ENCODE data around the gene ARHGEF3. TPM values are rescaled to one million over a fixed set of nuclear protein-coding genes. Genes with fewer than 3 reads are reported as not detected.
"Not testable (repeated sequence)": the region's sequence is repeated elsewhere in the genome, so short reads cannot be mapped to it uniquely, and the experiment has no call there.

ARHGEF3 gene
- total and polyA plus RNA-seq, 3 experiments from 2014 or later, result 55.1 to 110 (median 56.6) TPM

GRCh38 chr3:56707412-56707811 lies 94.3 kb downstream of the ARHGEF3 start:
- H3K36me3 ChIP-seq (ENCODE audit: insufficient read depth, low read length); H3K27ac Mint-ChIP-seq; H3K27me3 ChIP-seq (ENCODE audit: insufficient read depth, low read length, poor library complexity, severe bottlenecking); H3K27me3 Mint-ChIP-seq; H3K4me3 Mint-ChIP-seq; H3K4me3 ChIP-seq (ENCODE audit: low read length); H3K9me3 ChIP-seq (ENCODE audit: low read length); H3K9me3 Mint-ChIP-seq; H3K36me3 Mint-ChIP-seq; H3K27ac ChIP-seq (ENCODE audit: low read depth, low read length): not testable (repeated sequence)
- peaks cover 15% of the 10 kb centered on the region for H3K4me1 ChIP-seq (ENCODE audit: insufficient read depth, low read length)
- ChIA-PET POLR2A (interaction anchor here (0.7 kb wide), 1 partner anchor 93 kb away, joined by 4 read pairs; no protein-coding TSS in a partner anchor), CTCF (interaction anchor here (0.9 to 3.4 kb wide), 13 partner anchors 15 to 289 kb away, joined by 3 to 18 read pairs (median 4); partner anchors contain the start of genes ARHGEF3 and TASOR)
- H3K4me1 Mint-ChIP-seq, result peaks cover 20 to 33% (median 21%) of the 10 kb centered on the region in 3 donors
- peak in 1 of 5 donors; percentile 55 for DNase-seq

GRCh38 chr3:56706629-56707028 lies 95.1 kb downstream of the ARHGEF3 start:
- ChIA-PET POLR2A (no interaction called here), CTCF (interaction anchor here (0.6 to 7.4 kb wide), 2 partner anchors 18 to 95 kb away, joined by 3 to 144 read pairs; partner anchors contain the start of gene ARHGEF3)
- H3K9me3 ChIP-seq (ENCODE audit: low read length), result no peaks in the 10 kb centered on the region
- no peaks in the 10 kb centered on the region for H3K36me3 Mint-ChIP-seq
- H3K27ac Mint-ChIP-seq, result no peak overlapping the region
- H3K4me3 ChIP-seq (ENCODE audit: low read length), result no peak overlapping the region
- H3K36me3 ChIP-seq (ENCODE audit: insufficient read depth, low read length), result no peaks in the 10 kb centered on the region
- DNase-seq, result no peak
- peaks cover 21 to 31% (median 23%) of the 10 kb centered on the region in 3 donors for H3K4me1 Mint-ChIP-seq
- H3K27me3 ChIP-seq (ENCODE audit: insufficient read depth, low read length, poor library complexity, severe bottlenecking), result no peaks in the 10 kb centered on the region
- no peaks in the 10 kb centered on the region for H3K9me3 Mint-ChIP-seq
- H3K4me3 Mint-ChIP-seq, result no peak overlapping the region
- H3K27ac ChIP-seq (ENCODE audit: low read depth, low read length), result no peak overlapping the region
- no peaks in the 10 kb centered on the region for H3K27me3 Mint-ChIP-seq
- H3K4me1 ChIP-seq (ENCODE audit: insufficient read depth, low read length), result peaks cover 15% of the 10 kb centered on the region

GRCh38 chr3:56704706-56705105 lies 97.0 kb downstream of the ARHGEF3 start:
- H3K9me3 Mint-ChIP-seq, result no peaks in the 10 kb centered on the region
- Histone ChIP-seq H3K4me1 (ENCODE audit: insufficient read depth, low read length) (peaks cover 15% of the 10 kb centered on the region), H3K27me3 (ENCODE audit: insufficient read depth, low read length, poor library complexity, severe bottlenecking) (no peaks in the 10 kb centered on the region), H3K4me3 (ENCODE audit: low read length) (no peak overlapping the region), H3K9me3 (ENCODE audit: low read length) (no peaks in the 10 kb centered on the region), H3K27ac (ENCODE audit: low read depth, low read length) (no peak overlapping the region), H3K36me3 (ENCODE audit: insufficient read depth, low read length) (no peaks in the 10 kb centered on the region)
- H3K27ac Mint-ChIP-seq, result peak overlapping the region in 5 of 8 donors; percentile 2 to 30 (median 16)
- no peaks in the 10 kb centered on the region for H3K36me3 Mint-ChIP-seq
- no peak for DNase-seq
- peak overlapping the region in 6 of 7 donors; percentile 1 to 40 (median 10) for H3K4me3 Mint-ChIP-seq
- H3K4me1 Mint-ChIP-seq, result peaks cover 22 to 23% (median 23%) of the 10 kb centered on the region in 3 donors
- ChIA-PET CTCF (interaction anchor here (0.9 to 7.4 kb wide), 8 partner anchors 10 to 285 kb away, joined by 3 to 144 read pairs (median 4); partner anchors contain the start of gene ARHGEF3), POLR2A (interaction anchor here (0.8 to 4.1 kb wide), 3 partner anchors 86 to 218 kb away, joined by 4 to 36 read pairs (median 6); no protein-coding TSS in a partner anchor)
- peaks cover 0 to 3% of the 10 kb centered on the region in 2 donors for H3K27me3 Mint-ChIP-seq

GRCh38 chr3:56702490-56703315 lies 99.0 kb downstream of the ARHGEF3 start:
- Histone ChIP-seq H3K27me3 (ENCODE audit: insufficient read depth, low read length, poor library complexity, severe bottlenecking) (no peaks in the 10 kb centered on the region), H3K4me1 (ENCODE audit: insufficient read depth, low read length) (peaks cover 15% of the 10 kb centered on the region), H3K9me3 (ENCODE audit: low read length) (no peaks in the 10 kb centered on the region), H3K36me3 (ENCODE audit: insufficient read depth, low read length) (no peaks in the 10 kb centered on the region), H3K27ac (ENCODE audit: low read depth, low read length) (no peak overlapping the region), H3K4me3 (ENCODE audit: low read length) (no peak overlapping the region)
- H3K4me3 Mint-ChIP-seq, result no peak overlapping the region
- H3K9me3 Mint-ChIP-seq, result no peaks in the 10 kb centered on the region
- H3K36me3 Mint-ChIP-seq, result no peaks in the 10 kb centered on the region
- CTCF ChIA-PET, result interaction anchor here (0.7 to 7.4 kb wide), 20 partner anchors 9 to 304 kb away, joined by 3 to 144 read pairs (median 5); partner anchors contain the start of gene ARHGEF3
- POLR2A ChIA-PET, result interaction anchor here (0.7 to 4.1 kb wide), 4 partner anchors 20 to 286 kb away, joined by 3 to 36 read pairs (median 4); no protein-coding TSS in a partner anchor
- H3K27ac Mint-ChIP-seq, result peak overlapping the region in 1 of 8 donors; percentile 7
- H3K4me1 Mint-ChIP-seq, result peaks cover 23% of the 10 kb centered on the region in 3 donors
- peaks cover 0 to 3% of the 10 kb centered on the region in 2 donors for H3K27me3 Mint-ChIP-seq
- peak in 4 of 5 donors; percentile 34 to 68 (median 62) for DNase-seq

- no peak for DNase-seq
- Mint-ChIP-seq H3K4me1 (peaks cover 33 to 34% (median 33%) of the 10 kb centered on the region in 3 donors), H3K36me3 (no peaks in the 10 kb centered on the region), H3K27ac (peak overlapping the region in 2 of 8 donors; percentile 0 to 77), H3K27me3 (peaks cover 0 to 3% of the 10 kb centered on the region in 2 donors), H3K9me3 (no peaks in the 10 kb centered on the region), H3K4me3 (no peak overlapping the region)
- Histone ChIP-seq H3K4me3 (ENCODE audit: low read length) (no peak overlapping the region), H3K4me1 (ENCODE audit: insufficient read depth, low read length) (peaks cover 29% of the 10 kb centered on the region), H3K9me3 (ENCODE audit: low read length) (no peaks in the 10 kb centered on the region), H3K36me3 (ENCODE audit: insufficient read depth, low read length) (no peaks in the 10 kb centered on the region), H3K27me3 (ENCODE audit: insufficient read depth, low read length, poor library complexity, severe bottlenecking) (no peaks in the 10 kb centered on the region), H3K27ac (ENCODE audit: low read depth, low read length) (no peak overlapping the region)
- POLR2A ChIA-PET, result interaction anchor here (0.7 kb wide), 1 partner anchor 988 kb away, joined by 3 read pairs; no protein-coding TSS in a partner anchor
- CTCF ChIA-PET, result interaction anchor here (0.5 to 7.4 kb wide), 5 partner anchors 102 to 295 kb away, joined by 3 to 144 read pairs (median 3); partner anchors contain the start of gene ARHGEF3
Observed at GRCh38 chr3:56700151-56700550, 101.6 kb downstream of the ARHGEF3 start.

- Histone ChIP-seq H3K4me1 (ENCODE audit: insufficient read depth, low read length) (peaks cover 37% of the 10 kb centered on the region), H3K27ac (ENCODE audit: low read depth, low read length) (no peak overlapping the region), H3K36me3 (ENCODE audit: insufficient read depth, low read length) (no peaks in the 10 kb centered on the region), H3K27me3 (ENCODE audit: insufficient read depth, low read length, poor library complexity, severe bottlenecking) (no peaks in the 10 kb centered on the region), H3K9me3 (ENCODE audit: low read length) (no peaks in the 10 kb centered on the region), H3K4me3 (ENCODE audit: low read length) (peak overlapping the region; percentile 5)
- peak overlapping the region; percentile 31 to 96 (median 80) for H3K27ac Mint-ChIP-seq
- no peaks in the 10 kb centered on the region for H3K9me3 Mint-ChIP-seq
- peak overlapping the region; percentile 37 to 75 (median 52) for H3K4me3 Mint-ChIP-seq
- no peaks in the 10 kb centered on the region for H3K36me3 Mint-ChIP-seq
- DNase-seq, result peak in 2 of 5 donors; percentile 57 to 68
- peaks cover 47 to 52% (median 49%) of the 10 kb centered on the region in 3 donors for H3K4me1 Mint-ChIP-seq
- POLR2A ChIA-PET, result interaction anchor here (0.7 to 1.5 kb wide), 6 partner anchors 13 to 533 kb away, joined by 3 to 17 read pairs (median 4); partner anchors contain the start of genes ARHGEF3 and TASOR
- CTCF ChIA-PET, result interaction anchor here (0.8 to 3.6 kb wide), 8 partner anchors 9 to 293 kb away, joined by 3 to 23 read pairs (median 4); no protein-coding TSS in a partner anchor
- no peaks in the 10 kb centered on the region for H3K27me3 Mint-ChIP-seq
Observed at GRCh38 chr3:56694867-56695683, 106.7 kb downstream of the ARHGEF3 start.

- ChIA-PET POLR2A (interaction anchor here (0.7 to 1.8 kb wide), 5 partner anchors 11 to 535 kb away, joined by 3 to 18 read pairs (median 4); partner anchors contain the start of gene TASOR), CTCF (interaction anchor here (1.1 to 1.8 kb wide), 4 partner anchors 9 to 95 kb away, joined by 3 to 9 read pairs (median 3); no protein-coding TSS in a partner anchor)
- Histone ChIP-seq H3K27ac (ENCODE audit: low read depth, low read length) (no peak overlapping the region), H3K9me3 (ENCODE audit: low read length) (no peaks in the 10 kb centered on the region), H3K4me3 (ENCODE audit: low read length) (peak overlapping the region; percentile 11), H3K4me1 (ENCODE audit: insufficient read depth, low read length) (peaks cover 37% of the 10 kb centered on the region), H3K36me3 (ENCODE audit: insufficient read depth, low read length) (no peaks in the 10 kb centered on the region), H3K27me3 (ENCODE audit: insufficient read depth, low read length, poor library complexity, severe bottlenecking) (no peaks in the 10 kb centered on the region)
- peak overlapping the region; percentile 66 to 91 (median 82) for H3K27ac Mint-ChIP-seq
- no peaks in the 10 kb centered on the region for H3K9me3 Mint-ChIP-seq
- DNase-seq, result no peak
- peaks cover 44 to 52% (median 49%) of the 10 kb centered on the region in 3 donors for H3K4me1 Mint-ChIP-seq
- H3K36me3 Mint-ChIP-seq, result no peaks in the 10 kb centered on the region
- H3K27me3 Mint-ChIP-seq, result no peaks in the 10 kb centered on the region
- peak overlapping the region; percentile 85 to 94 (median 88) for H3K4me3 Mint-ChIP-seq
Observed at GRCh38 chr3:56693750-56694149, 108.0 kb downstream of the ARHGEF3 start.
